Small intestine (tissue), 7 donors: ENCODE results near the gene FAM228A. TPM values are rescaled to one million over a fixed set of nuclear protein-coding genes. Genes with fewer than 3 reads are reported as not detected.

ENCODE experiments used
- DNase-seq, 2 donors: peaks; one replicate each; pipeline versions ENCODE4 v3.0.0 to v3.0.0-alpha.2; 2013
- FAIRE-seq: peaks from 2 replicates; lab custom pipeline; 2012; peaks lifted over from hg19 to GRCh38; lab: Jason Lieb, UNC
- H3K27ac ChIP-seq, 3 donors: one replicate each; pipeline ENCODE4 v1.5.1; 2013; ENCODE audit warnings: low read length in 2 of 3, mild to moderate bottlenecking in 2 of 3, control low read depth in 1 of 3, inconsistent platforms in 1 of 3, low read depth in 1 of 3, moderate library complexity in 1 of 3
- H3K27me3 ChIP-seq, 3 donors: one replicate each; pipeline ENCODE4 v1.6.1; 2013; ENCODE audit warnings: low read length in 3 of 3, inconsistent platforms in 1 of 3; ENCODE audit not compliant: control insufficient read depth in 3 of 3, insufficient read depth in 3 of 3
- H3K36me3 ChIP-seq, 3 donors: one replicate each; pipeline ENCODE4 v1.6.1; 2013; ENCODE audit warnings: low read length in 3 of 3, inconsistent platforms in 1 of 3, low read depth in 1 of 3, mild to moderate bottlenecking in 1 of 3, moderate library complexity in 1 of 3; ENCODE audit not compliant: control insufficient read depth in 3 of 3, insufficient read depth in 2 of 3
- H3K4me1 ChIP-seq, 3 donors: one replicate each; pipeline ENCODE4 v1.6.1; 2013; ENCODE audit warnings: low read length in 2 of 3, inconsistent platforms in 1 of 3, low read depth in 1 of 3, mild to moderate bottlenecking in 1 of 3, moderate library complexity in 1 of 3; ENCODE audit not compliant: control insufficient read depth in 3 of 3, insufficient read depth in 2 of 3
- H3K4me3 ChIP-seq, 3 donors: one replicate each; pipeline ENCODE4 v1.5.1; 2013; ENCODE audit warnings: low read length in 3 of 3, control low read depth in 1 of 3, inconsistent platforms in 1 of 3, low read depth in 1 of 3, mild to moderate bottlenecking in 1 of 3, moderate library complexity in 1 of 3
- H3K9me3 ChIP-seq, 2 donors: one replicate each; pipeline ENCODE4 v1.6.1; 2013; ENCODE audit warnings: low read depth in 1 of 2, low read length in 1 of 2; ENCODE audit not compliant: control insufficient read depth in 2 of 2, insufficient read depth in 1 of 2
- WGBS, 3 donors: extraction: QIAGEN DNeasy Blood & Tissue Kit; methylation state at CpG; one replicate each; pipeline ENCODE4 v1.1.7; 2013; 5-methylcytosine and 5-hydroxymethylcytosine counted together
- polyA plus RNA-seq, 4 donors: library from polyadenylated mRNA; stranded (reverse) in 3 of 4; unstranded in 1 of 4; fragments of 200-250 nt in 3 of 4; fragments of 120-200 nt in 1 of 4; gene quantifications; one replicate each; pipeline versions ENCODE4 v1.2.1 to v1.2.3, GENCODE V29; 2013
- donor health status: healthy with polysubstance abuse.
- donor health status: control.
- donor health status: control.
- donor health status: Bipolar disorder and iron deficiency.
- donor health status: healthy.

The FAM228A gene
- polyA plus RNA-seq, 4 donors = 0.16 to 0.54 (median 0.34) TPM; not detected in 1

DNA sequence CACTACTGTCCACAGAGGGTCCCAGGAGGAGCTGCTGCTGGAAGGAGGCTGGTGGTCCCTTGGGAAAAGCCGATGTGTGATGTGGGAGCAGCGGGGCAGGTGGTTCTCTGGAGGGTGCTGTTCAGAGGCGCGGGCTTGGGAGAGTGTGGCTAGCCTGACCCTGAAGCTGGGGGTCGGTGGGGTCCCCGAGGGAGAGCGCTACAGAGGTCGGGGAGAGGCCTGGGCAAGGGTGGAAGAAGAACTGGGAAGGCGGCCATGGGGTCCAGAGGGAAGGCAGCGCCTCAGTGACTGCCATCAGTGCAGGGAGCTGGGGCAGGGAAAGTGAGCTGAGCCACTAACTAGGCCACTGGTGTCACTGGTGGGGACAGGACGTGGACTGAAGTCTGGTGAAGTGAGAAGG lies 32.5 kb downstream of the FAM228A start:
- WGBS, 3 donors = 87 to 91% (median 91%) methylated on average over 11 of the region's 11 CpGs
- FAIRE-seq = no peak

DNA sequence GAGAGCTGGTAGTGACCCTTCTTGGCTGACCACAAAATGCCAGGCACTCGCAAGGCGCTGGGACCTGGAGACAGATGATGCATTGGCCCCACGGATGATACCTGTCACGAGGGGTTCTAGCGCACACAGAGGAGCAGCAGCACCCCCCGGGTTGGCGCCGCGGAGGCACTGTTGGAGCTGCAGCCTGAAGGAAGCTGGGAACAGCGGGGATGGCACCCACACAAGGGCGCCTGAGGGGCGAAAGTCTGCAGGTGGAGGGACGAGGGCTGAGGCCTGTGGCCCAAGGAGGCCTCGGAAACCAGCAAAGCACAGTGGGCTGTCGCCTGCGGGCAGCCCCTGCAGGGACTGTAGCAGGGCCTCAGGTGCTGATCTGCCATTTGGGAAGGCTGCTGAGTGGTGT lies 33.6 kb downstream of the FAM228A start:
- H3K27me3 ChIP-seq = no peaks in the 10 kb centered on the region
- no peak for FAIRE-seq
- H3K4me1 ChIP-seq = no peaks in the 10 kb centered on the region
- H3K9me3 ChIP-seq = no peaks in the 10 kb centered on the region
- 95 to 96% (median 96%) methylated on average over 16 of the region's 16 CpGs for WGBS, 3 donors
- H3K4me3 ChIP-seq = no peak overlapping the region
- no peak for DNase-seq
- H3K27ac ChIP-seq = no peak overlapping the region
- H3K36me3 ChIP-seq = peaks cover 22 to 80% (median 49%) of the 10 kb centered on the region in 3 donors

More for the DNA sequence above, 32.5 kb downstream of the FAM228A start:
- no peaks in the 10 kb centered on the region for H3K4me1 ChIP-seq
- H3K36me3 ChIP-seq = peaks cover 25 to 78% (median 51%) of the 10 kb centered on the region in 3 donors
- no peaks in the 10 kb centered on the region for H3K27me3 ChIP-seq
- no peak for DNase-seq
- no peak overlapping the region for H3K4me3 ChIP-seq
- H3K9me3 ChIP-seq = no peaks in the 10 kb centered on the region
- H3K27ac ChIP-seq = no peak overlapping the region

DNA sequence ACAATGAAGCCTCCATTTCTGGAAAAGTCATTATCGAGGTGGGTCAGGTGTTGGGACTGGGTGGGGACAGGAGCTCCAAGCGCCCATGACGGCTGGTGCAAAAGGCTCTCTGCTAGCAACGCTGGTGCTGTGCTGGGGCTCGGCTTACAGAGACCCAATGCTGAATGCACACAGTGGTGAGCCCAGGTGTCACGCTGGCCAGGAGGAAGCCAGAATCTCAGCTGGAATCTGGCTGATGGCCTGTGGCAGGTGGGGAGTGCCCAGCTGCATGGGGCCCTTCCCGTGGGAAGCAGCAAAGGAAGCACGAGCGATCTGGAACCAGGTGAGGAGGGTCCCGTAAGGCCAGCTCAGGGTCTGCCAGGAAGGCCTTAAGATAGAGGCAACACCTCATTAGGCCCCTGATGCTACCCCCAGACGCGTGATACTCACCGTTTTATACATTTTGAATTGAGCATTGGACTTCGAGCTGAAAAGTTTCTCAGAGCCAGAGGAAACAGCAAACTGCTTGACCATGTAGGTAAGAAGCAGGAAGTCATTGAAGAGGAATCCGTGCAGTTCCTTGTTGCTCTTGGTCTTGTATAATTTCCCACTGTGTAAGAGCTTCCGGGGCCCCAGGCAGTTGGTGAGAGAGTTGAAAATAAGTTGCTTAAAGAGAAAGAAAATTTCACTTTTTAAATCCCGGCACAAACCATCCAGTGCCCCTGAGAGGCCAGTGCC lies 34.7 kb downstream of the FAM228A start:
- no peak for FAIRE-seq
- H3K9me3 ChIP-seq = no peaks in the 10 kb centered on the region

DNA sequence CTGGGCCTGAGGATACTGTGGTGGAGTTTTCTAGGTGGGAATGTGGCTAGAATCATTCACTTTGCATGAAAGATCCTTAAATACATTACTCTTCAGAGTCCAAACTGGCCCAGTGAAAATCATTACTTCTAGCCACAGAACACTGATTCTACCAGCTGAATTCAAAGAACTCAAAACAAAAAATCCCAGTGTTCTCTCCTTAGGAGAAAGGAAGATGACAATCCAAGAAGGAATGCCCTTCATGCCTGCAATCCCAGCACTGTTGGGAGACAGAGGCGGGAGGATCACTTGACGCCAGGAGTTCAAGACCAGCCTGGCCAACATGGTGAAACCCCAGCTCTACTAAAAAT lies 35.2 kb downstream of the FAM228A start:
- Histone ChIP-seq H3K4me3 (no peak overlapping the region), H3K27me3 (no peaks in the 10 kb centered on the region), H3K36me3 (peaks cover 22 to 65% (median 39%) of the 10 kb centered on the region in 3 donors), H3K9me3 (no peaks in the 10 kb centered on the region), H3K27ac (no peak overlapping the region), H3K4me1 (no peaks in the 10 kb centered on the region)
- FAIRE-seq = no peak
- WGBS, 3 donors = 94 to 100% (median 96%) methylated on average over 2 of the region's 2 CpGs
- DNase-seq = no peak

More for the DNA sequence above, 34.7 kb downstream of the FAM228A start:
- H3K27me3 ChIP-seq = no peaks in the 10 kb centered on the region
- no peak for DNase-seq
- no peak overlapping the region for H3K27ac ChIP-seq
- H3K4me3 ChIP-seq = no peak overlapping the region
- no peaks in the 10 kb centered on the region for H3K4me1 ChIP-seq
- peaks cover 22 to 70% (median 41%) of the 10 kb centered on the region in 3 donors for H3K36me3 ChIP-seq
- 92 to 94% (median 93%) methylated on average over 17 of the region's 17 CpGs for WGBS, 3 donors

DNA sequence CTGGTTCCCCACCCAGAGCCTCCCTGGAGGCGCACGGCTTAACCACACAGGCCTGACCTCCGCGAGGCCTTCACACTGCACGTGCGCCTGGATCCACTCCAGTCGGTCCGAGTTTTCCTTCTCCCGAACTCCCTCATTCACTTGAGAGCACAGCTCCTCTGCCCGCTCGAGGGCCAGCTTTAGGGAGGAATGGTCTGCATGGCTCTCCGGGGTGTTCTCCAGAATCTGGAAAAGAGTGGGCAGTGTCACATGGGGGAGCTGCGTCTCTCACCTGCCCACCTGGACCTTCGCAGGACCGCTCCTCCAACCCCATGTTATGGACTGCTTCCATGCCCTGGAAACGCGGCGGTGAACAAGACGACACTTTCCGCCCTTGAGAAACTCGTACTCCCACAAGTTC lies 35.9 kb downstream of the FAM228A start:
- Histone ChIP-seq H3K4me3 (no peak overlapping the region), H3K27me3 (no peaks in the 10 kb centered on the region), H3K9me3 (no peaks in the 10 kb centered on the region), H3K27ac (no peak overlapping the region), H3K4me1 (no peaks in the 10 kb centered on the region), H3K36me3 (peaks cover 22 to 63% (median 35%) of the 10 kb centered on the region in 3 donors)
- 96 to 97% (median 97%) methylated on average over 21 of the region's 21 CpGs for WGBS, 3 donors
- no peak for FAIRE-seq
- DNase-seq = no peak

DNA sequence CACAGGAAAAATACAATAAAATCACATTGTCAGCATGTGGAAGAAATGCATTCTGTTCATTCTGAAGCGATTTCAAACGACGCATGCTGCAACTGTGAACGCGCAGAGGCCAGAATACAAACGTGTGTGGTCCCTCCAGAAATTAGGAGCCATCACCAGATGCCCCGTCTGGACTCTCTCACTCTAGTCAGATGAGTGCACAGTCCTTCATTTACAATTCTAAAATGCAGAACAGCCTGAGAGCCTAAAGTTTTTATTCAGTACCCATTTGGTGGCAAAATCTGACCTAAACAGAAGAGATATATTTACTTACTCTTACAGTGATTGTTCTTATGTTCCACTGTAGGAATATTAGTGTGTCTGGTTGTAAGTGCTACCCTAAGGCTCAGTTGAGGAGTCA lies 36.6 kb downstream of the FAM228A start:
- Histone ChIP-seq H3K4me3 (no peak overlapping the region), H3K4me1 (no peaks in the 10 kb centered on the region), H3K36me3 (peaks cover 20 to 67% (median 33%) of the 10 kb centered on the region in 3 donors), H3K27ac (no peak overlapping the region), H3K27me3 (no peaks in the 10 kb centered on the region), H3K9me3 (no peaks in the 10 kb centered on the region)
- DNase-seq = no peak
- WGBS, 3 donors = 73 to 88% (median 82%) methylated on average over 7 of the region's 7 CpGs
- FAIRE-seq = no peak

DNA sequence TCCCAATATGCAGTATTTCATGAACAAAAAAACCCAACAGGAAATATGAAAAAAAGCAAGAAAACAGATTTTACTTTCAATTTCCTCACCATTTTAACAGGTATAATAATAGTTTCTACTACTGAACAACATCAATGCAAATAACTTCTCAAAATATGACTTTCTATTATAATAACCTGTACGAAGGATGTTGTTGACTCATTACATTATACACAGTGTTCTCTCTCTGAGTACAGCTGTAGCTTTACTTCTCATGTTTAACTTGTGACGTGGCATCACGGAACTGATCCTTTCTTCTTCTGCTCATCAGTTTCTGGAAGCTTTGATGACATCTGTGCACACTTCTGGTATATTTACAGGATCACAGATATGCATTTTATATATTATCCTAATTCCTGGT lies 40.0 kb downstream of the FAM228A start:
- H3K27ac ChIP-seq = no peak overlapping the region
- H3K36me3 ChIP-seq = peaks cover 14 to 48% (median 14%) of the 10 kb centered on the region in 3 donors
- no peaks in the 10 kb centered on the region for H3K27me3 ChIP-seq
- no peak for FAIRE-seq
- H3K4me1 ChIP-seq = no peaks in the 10 kb centered on the region
- no peaks in the 10 kb centered on the region for H3K9me3 ChIP-seq
- no peak overlapping the region for H3K4me3 ChIP-seq
- no peak for DNase-seq
- 81 to 86% (median 82%) methylated on average over 3 of the region's 3 CpGs for WGBS, 3 donors

DNA sequence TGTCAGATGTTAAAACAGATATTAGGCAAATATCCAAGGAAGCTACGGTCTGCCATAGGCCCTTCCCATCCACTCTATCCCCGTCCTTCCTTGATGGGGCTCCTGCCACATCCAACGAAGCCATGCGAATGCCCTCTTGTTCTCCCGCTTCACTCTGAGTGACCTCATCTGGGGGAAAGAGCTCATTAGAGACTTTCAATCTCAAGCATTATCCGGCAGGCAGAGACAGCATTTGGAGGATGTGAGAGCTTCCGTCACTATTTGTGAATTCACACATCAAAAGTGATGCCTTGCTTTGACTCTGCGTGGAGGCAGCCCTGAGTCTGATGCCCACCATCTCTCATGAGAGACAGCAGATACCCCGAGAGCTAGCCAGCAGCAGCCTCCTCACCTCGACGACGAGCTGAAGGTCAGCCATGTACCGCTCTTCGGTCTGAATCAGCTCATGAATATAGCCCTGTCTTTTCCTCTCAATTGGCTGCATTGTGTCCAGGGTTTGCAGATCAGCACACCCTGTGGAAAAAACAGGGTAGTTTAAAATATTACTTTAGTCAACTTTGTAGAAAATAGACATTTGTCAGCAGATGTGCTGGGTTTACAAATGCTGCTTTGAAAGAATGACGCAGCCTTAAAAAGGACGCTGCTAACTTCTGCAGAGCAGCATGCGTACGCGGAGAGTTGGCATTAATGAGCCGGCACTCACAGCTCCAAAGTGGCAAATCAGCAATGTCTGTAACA lies 45.9 kb downstream of the FAM228A start:
- Histone ChIP-seq H3K27me3 (no peaks in the 10 kb centered on the region), H3K27ac (no peak overlapping the region), H3K4me1 (no peaks in the 10 kb centered on the region), H3K36me3 (peaks cover 3 to 39% (median 5%) of the 10 kb centered on the region in 3 donors), H3K4me3 (no peak overlapping the region), H3K9me3 (no peaks in the 10 kb centered on the region)
- 86 to 93% (median 92%) methylated on average over 20 of the region's 20 CpGs for WGBS, 3 donors
- DNase-seq (no peak), FAIRE-seq (no peak)
